Lung microvascular endothelial cell (primary cell): ENCODE results near the gene ADCYAP1. TPM values are rescaled to one million over a fixed set of nuclear protein-coding genes. Genes with fewer than 3 reads are reported as not detected.
A peak's percentile ranks its signal among the peaks of the same experiment; 100 is the strongest.
"Not testable (repeated sequence)": the region's sequence is repeated elsewhere in the genome, so short reads cannot be mapped to it uniquely, and the experiment has no call there.

ENCODE experiments used
- DNase-seq, 2 donors: peaks; one replicate each; pipeline versions ENCODE4 v3.0.0 to v3.0.0-alpha.2; 2010; ENCODE audit warnings: low read depth in 2 of 2
- total RNA-seq: library from RNA; depleted of rRNA; stranded (reverse); fragments of >200 nt; gene quantifications from 2 replicates; pipeline ENCODE4 v1.2.1, GENCODE V29; 2014

Gene ADCYAP1
- not detected in 2 replicates for total RNA-seq

GRCh38 chr18:904218-905090, at the start of gene ADCYAP1:
ADCYAP1 (plus strand) TSS chr18:904871; CDS start chr18:905387, 516 bp downstream.
- peak in 1 of 2 donors; percentile 25 for DNase-seq

- DNase-seq = no peak
Observed at GRCh38 chr18:857986-858385, 46.7 kb upstream of the ADCYAP1 start.

GRCh38 chr18:864872-865273, 39.8 kb upstream of the ADCYAP1 start:
- peak; percentile 84 to 89 for DNase-seq

GRCh38 chr18:867257-867656, 37.4 kb upstream of the ADCYAP1 start:
- DNase-seq = no peak

GRCh38 chr18:873426-873825, 31.2 kb upstream of the ADCYAP1 start:
- not testable (repeated sequence) for DNase-seq

- no peak for DNase-seq
Observed at GRCh38 chr18:875912-876311, 28.8 kb upstream of the ADCYAP1 start.

- DNase-seq = no peak
Observed at GRCh38 chr18:877238-877637, 27.4 kb upstream of the ADCYAP1 start.

GRCh38 chr18:886076-886475, 18.6 kb upstream of the ADCYAP1 start:
- DNase-seq = no peak

GRCh38 chr18:887716-888115, 17.0 kb upstream of the ADCYAP1 start:
- peak in 1 of 2 donors; percentile 61 for DNase-seq

GRCh38 chr18:892316-892715, 12.4 kb upstream of the ADCYAP1 start:
- DNase-seq = no peak

GRCh38 chr18:896315-896714, 8.4 kb upstream of the ADCYAP1 start:
- no peak for DNase-seq

- DNase-seq = no peak
Observed at GRCh38 chr18:901761-902160, 2.9 kb upstream of the ADCYAP1 start.

- DNase-seq = peak in 1 of 2 donors; percentile 47
Observed at GRCh38 chr18:902229-902628, 2.4 kb upstream of the ADCYAP1 start.

- peak; percentile 64 for DNase-seq
Observed at GRCh38 chr18:903701-904100, 970 bp upstream of the ADCYAP1 start.

- DNase-seq = no peak
Observed at GRCh38 chr18:905307-905947, 756 bp downstream of the ADCYAP1 start.

GRCh38 chr18:905948-906415, 1.3 kb downstream of the ADCYAP1 start:
- DNase-seq = no peak

- DNase-seq = no peak
Observed at GRCh38 chr18:906416-907114, 1.9 kb downstream of the ADCYAP1 start.

GRCh38 chr18:907115-907884, 2.6 kb downstream of the ADCYAP1 start:
- peak in 1 of 2 donors; percentile 4 for DNase-seq

- DNase-seq = peak in 1 of 2 donors; percentile 18
Observed at GRCh38 chr18:907885-908757, 3.5 kb downstream of the ADCYAP1 start.
